Measurements from ENCODE around the gene OR13H1.

- TF ChIP-seq POLR2A (IDR thresholded peaks at IDR 0.05; ENCODE audit: low read depth, low read length) (no peak), CTCF (conservative IDR thresholded peaks at IDR 0.05; ENCODE audit: low read depth, low read length) (no peak), MXI1 (IDR thresholded peaks at IDR 0.05; ENCODE audit: borderline replicate concordance, low read depth, low read length) (no peak), BHLHE40 (IDR thresholded peaks at IDR 0.05; ENCODE audit: low read depth, low read length) (no peak), SMC3 (IDR thresholded peaks at IDR 0.05; ENCODE audit: low read depth, low read length) (no peak), RAD21 (IDR thresholded peaks at IDR 0.05; ENCODE audit: low read length) (no peak), RCOR1 (IDR thresholded peaks at IDR 0.05; ENCODE audit: insufficient replicate concordance, low read length) (no peak), MAFK (IDR thresholded peaks at IDR 0.05; ENCODE audit: low read depth, low read length) (no peak)
- TF ChIP-seq, protein P1, sequence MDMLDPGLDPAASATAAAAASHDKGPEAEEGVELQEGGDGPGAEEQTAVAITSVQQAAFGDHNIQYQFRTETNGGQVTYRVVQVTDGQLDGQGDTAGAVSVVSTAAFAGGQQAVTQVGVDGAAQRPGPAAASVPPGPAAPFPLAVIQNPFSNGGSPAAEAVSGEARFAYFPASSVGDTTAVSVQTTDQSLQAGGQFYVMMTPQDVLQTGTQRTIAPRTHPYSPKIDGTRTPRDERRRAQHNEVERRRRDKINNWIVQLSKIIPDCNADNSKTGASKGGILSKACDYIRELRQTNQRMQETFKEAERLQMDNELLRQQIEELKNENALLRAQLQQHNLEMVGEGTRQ (IDR thresholded peaks at IDR 0.05; ENCODE audit: low read depth, low read length), result no peak
Measured at GRCh38 chrX:131521824-131522223, 22.1 kb upstream of the OR13H1 start.
